IMR-90 (cell line): Measurements from ENCODE around the gene SAMHD1. TPM values are rescaled to one million over a fixed set of nuclear protein-coding genes. Genes with fewer than 3 reads are reported as not detected.
A peak's percentile ranks its signal among the peaks of the same experiment; 100 is the strongest.

Experiments used
- ATAC-seq: fragments of 200-7000 bp; cut with Tn5 transposase; 2 replicates; pipeline ENCODE4 v1.9.1; 2020; ENCODE audit warnings: low read depth, mild to moderate bottlenecking, moderate library complexity
- BruUV-seq: library from RNA; stranded (reverse); fragments of 400-500 nt; replicated peaks from 2 replicates; lab custom pipeline; 2021; lab: Mats Ljungman, UMichigan
- CTCF ChIA-PET: fragments of 300-600 bp; formaldehyde crosslinking; extraction: SDS; loops from one replicate; lab custom pipeline; 2021; ENCODE audit warnings: antibody characterized with exemption; lab: Yijun Ruan, JAX
- POLR2A ChIA-PET: fragments of 300-600 bp; sonication (Branson Sonifier 250); formaldehyde crosslinking; loops from one replicate; lab custom pipeline; 2022; ENCODE audit warnings: antibody characterized with exemption; ENCODE audit not compliant: unreplicated experiment; lab: Charles Lee
- DNase-seq: peaks from one replicate; pipeline ENCODE4 v3.0.0; 2013
- H2AFZ ChIP-seq: replicated peaks from 2 replicates; pipeline ENCODE3; 2013; ENCODE audit warnings: low read length, mild to moderate bottlenecking; ENCODE audit not compliant: poor library complexity
- H2AK5ac ChIP-seq: 2 replicates; pipeline ENCODE4 v1.6.1; 2013; ENCODE audit warnings: low read depth, low read length, inconsistent platforms
- H2AK9ac ChIP-seq: replicated peaks from 2 replicates; pipeline ENCODE3; 2013; ENCODE audit warnings: mild to moderate bottlenecking, low read depth, low read length, moderate library complexity; ENCODE audit not compliant: poor library complexity
- H2BK120ac ChIP-seq: 2 replicates; pipeline ENCODE4 v1.6.1; 2013; ENCODE audit warnings: low read depth, low read length, inconsistent platforms
- H2BK15ac ChIP-seq: 3 replicates; pipeline ENCODE4 v1.6.1; 2013; ENCODE audit warnings: low read depth, low read length, inconsistent platforms
- H2BK20ac ChIP-seq: 2 replicates; pipeline ENCODE4 v1.6.1; 2013; ENCODE audit warnings: low read depth, mild to moderate bottlenecking, inconsistent platforms, low read length, moderate library complexity
- H2BK5ac ChIP-seq: 2 replicates; pipeline ENCODE4 v1.6.1; 2013; ENCODE audit warnings: mild to moderate bottlenecking, low read depth, low read length, inconsistent platforms; ENCODE audit not compliant: poor library complexity, severe bottlenecking
- H3K14ac ChIP-seq: replicated peaks from 2 replicates; pipeline ENCODE4 v1.6.1; 2013; ENCODE audit warnings: low read depth, low read length, inconsistent platforms
- H3K18ac ChIP-seq: 2 replicates; pipeline ENCODE4 v1.6.1; 2013; ENCODE audit warnings: low read depth, low read length, control low read depth
- H3K23ac ChIP-seq: 2 replicates; pipeline ENCODE4 v1.6.1; 2013; ENCODE audit warnings: low read depth, low read length, inconsistent platforms
- H3K27ac ChIP-seq: 2 replicates; pipeline ENCODE4 v1.5.1; 2013; ENCODE audit warnings: mild to moderate bottlenecking, control low read depth, low read length; ENCODE audit not compliant: insufficient read depth
- H3K27me3 ChIP-seq: 2 replicates; pipeline ENCODE4 v1.6.1; 2013; ENCODE audit warnings: low read length; ENCODE audit not compliant: control insufficient read depth, insufficient read depth
- H3K36me3 ChIP-seq: 2 replicates; pipeline ENCODE4 v1.6.1; 2013; ENCODE audit warnings: low read length, mixed read lengths; ENCODE audit not compliant: control insufficient read depth, insufficient read depth
- H3K4ac ChIP-seq: 2 replicates; pipeline ENCODE4 v1.6.1; 2013; ENCODE audit warnings: low read depth, low read length, inconsistent platforms
- H3K4me1 ChIP-seq: 2 replicates; pipeline ENCODE4 v1.6.1; 2013; ENCODE audit warnings: low read length, mixed read lengths; ENCODE audit not compliant: control insufficient read depth, insufficient read depth
- H3K4me2 ChIP-seq: 2 replicates; pipeline ENCODE4 v1.6.1; 2013; ENCODE audit warnings: low read depth, mild to moderate bottlenecking, control low read depth, low read length, moderate library complexity
- H3K4me3 ChIP-seq: 2 replicates; pipeline ENCODE4 v1.5.1; 2013; ENCODE audit warnings: low read depth, mild to moderate bottlenecking, control low read depth, low read length, moderate library complexity; ENCODE audit not compliant: insufficient read depth
- H3K56ac ChIP-seq: 2 replicates; pipeline ENCODE4 v1.6.1; 2013; ENCODE audit warnings: low read length, inconsistent platforms; ENCODE audit not compliant: insufficient read depth; ENCODE audit errors: extremely low read depth
- H3K79me1 ChIP-seq, 2 experiments: 2 replicates each; pipeline ENCODE4 v1.6.1; 2013; ENCODE audit warnings: low read length in 2 of 2, inconsistent platforms in 1 of 2, low read depth in 1 of 2
- H3K9ac ChIP-seq: 2 replicates; pipeline ENCODE4 v1.6.1; 2013; ENCODE audit warnings: low read depth, low read length, control low read depth
- H3K9me1 ChIP-seq: 2 replicates; pipeline ENCODE4 v1.6.1; 2013; ENCODE audit warnings: low read length, inconsistent platforms; ENCODE audit not compliant: insufficient read depth
- H3K9me3 ChIP-seq: 2 replicates; pipeline ENCODE4 v1.6.1; 2013; ENCODE audit warnings: low read length; ENCODE audit not compliant: control insufficient read depth, insufficient read depth
- H4K20me1 ChIP-seq: 2 replicates; pipeline ENCODE4 v1.6.1; 2013; ENCODE audit warnings: low read length, inconsistent platforms; ENCODE audit not compliant: insufficient read depth
- H4K5ac ChIP-seq: 2 replicates; pipeline ENCODE4 v1.6.1; 2013; ENCODE audit warnings: mild to moderate bottlenecking, low read depth, low read length, control low read depth
- H4K8ac ChIP-seq, 2 experiments: 2 replicates each; pipeline ENCODE4 v1.6.1; 2013; ENCODE audit warnings: low read depth in 2 of 2, low read length in 2 of 2, control low read depth in 1 of 2, inconsistent platforms in 1 of 2
- H4K91ac ChIP-seq: 2 replicates; pipeline ENCODE4 v1.6.1; 2013; ENCODE audit warnings: low read depth, low read length, inconsistent platforms; ENCODE audit not compliant: insufficient read depth
- BHLHE40 ChIP-seq: fragments of 150-350 bp; IDR thresholded peaks from 2 replicates; pipeline ENCODE4 v1.6.1; 2016; ENCODE audit warnings: mild to moderate bottlenecking, low read depth, low read length
- FOS ChIP-seq: fragments of 150-350 bp; IDR thresholded peaks from 2 replicates; pipeline ENCODE4 v1.6.1; 2016; ENCODE audit warnings: low read depth, low read length
- MAFK ChIP-seq: IDR thresholded peaks from 2 replicates; pipeline ENCODE4 v1.6.1; 2012; ENCODE audit warnings: low read depth, low read length, improper control_type of control experiment
- MAZ ChIP-seq: IDR thresholded peaks from 2 replicates; pipeline ENCODE4 v1.6.1; 2012; ENCODE audit warnings: low read depth, mild to moderate bottlenecking, low read length, improper control_type of control experiment, moderate library complexity, borderline replicate concordance
- RFX5 ChIP-seq: IDR thresholded peaks from 2 replicates; pipeline ENCODE4 v1.8.0; 2012; ENCODE audit warnings: low read depth, mild to moderate bottlenecking, low read length, moderate library complexity
- SMC3 ChIP-seq: fragments of 150-350 bp; IDR thresholded peaks from 2 replicates; pipeline ENCODE4 v1.6.1; 2016; ENCODE audit warnings: low read depth, mild to moderate bottlenecking, antibody characterized with exemption, low read length, moderate library complexity
- WGBS, 2 experiments: methylation state at CpG; one replicate each; pipeline versions ENCODE4 v1.1.5 to v1.1.7; 2013; ENCODE audit warnings: missing lambda C conversion rate in 2 of 2; ENCODE audit not compliant: insufficient read length in 1 of 2; ENCODE audit errors: extremely low coverage in 2 of 2; 5-methylcytosine and 5-hydroxymethylcytosine counted together
- dilution Hi-C: fragments of 300-500 bp; cut with HindIII; formaldehyde crosslinking; loops from one replicate; pipeline ENCODE4 v1.14.3; 2018; ENCODE audit warnings: low sequenced_read_pairs; ENCODE audit not compliant: unreplicated experiment
- in situ Hi-C: fragments of 300-500 bp; cut with MboI; formaldehyde crosslinking; loops from 3 replicates; pipeline ENCODE4 v1.14.3; 2019; ENCODE audit warnings: low sequenced_read_pairs, inconsistent platforms, mixed read lengths
- intact Hi-C: fragments of 100-400 bp; cut with micrococcal nuclease; formaldehyde crosslinking; loops from 2 replicates; pipeline ENCODE4 v1.10.0; 2022
- polyA plus RNA-seq, 3 experiments: library from polyadenylated mRNA; depleted of rRNA; stranded (reverse); fragments of >200 nt; gene quantifications; 2 replicates each; pipeline ENCODE4 v1.2.3, GENCODE V29; 2012; ENCODE audit warnings: low replicate concordance in 1 of 3
- total RNA-seq: library from RNA; depleted of rRNA; stranded (reverse); fragments of >200 nt; gene quantifications from 2 replicates; pipeline ENCODE4 v1.2.3, GENCODE V29; 2012
- TF ChIP-seq, protein P1 (sequence below): fragments of 150-350 bp; IDR thresholded peaks from 2 replicates; pipeline ENCODE4 v1.6.1; 2017; ENCODE audit warnings: mild to moderate bottlenecking, antibody characterized with exemption, low read length, low read depth
- TF ChIP-seq, protein P2 (sequence below): fragments of 150-350 bp; IDR thresholded peaks from 2 replicates; pipeline ENCODE4 v1.6.1; 2016; ENCODE audit warnings: low read depth, mild to moderate bottlenecking, low read length, moderate library complexity, borderline replicate concordance

Gene SAMHD1
- total and polyA plus RNA-seq, 2 of the 4 experiments (the other 2 are of a cell fraction) = 6.3 to 14.9 TPM

DNA sequence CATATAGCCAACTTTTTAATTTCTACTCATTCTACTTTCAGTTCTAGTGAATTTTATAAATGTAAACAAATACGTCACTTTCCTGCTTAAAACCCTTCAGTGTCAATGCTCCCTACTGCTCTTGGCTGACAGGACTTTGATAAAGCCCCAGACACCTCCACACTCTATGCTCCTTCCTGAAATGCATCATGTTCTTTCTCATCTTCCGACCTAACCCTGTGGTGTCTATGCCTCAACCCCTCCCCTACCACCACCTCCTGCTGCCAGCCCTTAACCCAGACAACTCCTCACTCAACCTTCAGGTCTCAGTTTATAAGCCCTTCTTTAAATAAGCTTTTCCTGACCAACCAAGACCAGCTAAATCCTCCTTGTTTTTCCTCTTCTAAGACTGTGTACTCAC, 56.5 kb downstream of the SAMHD1 start:
- Histone ChIP-seq H4K20me1 (no peaks in the 10 kb centered on the region), H2AK9ac (peak overlapping the region; percentile 1), H3K4me2 (no peak overlapping the region), H3K27me3 (no peaks in the 10 kb centered on the region), H3K14ac (no peak overlapping the region), H4K91ac (no peak overlapping the region), H3K9ac (no peak overlapping the region), H3K79me1 (no peaks in the 10 kb centered on the region), H3K36me3 (peaks cover 2% of the 10 kb centered on the region; the same call in 1 of the 2 replicates), H3K4ac (no peak overlapping the region), H3K18ac (no peak overlapping the region), H3K4me1 (0 out of 2 replicates have a peak, but pooled peaks cover 3% of the 10 kb centered on the region), H3K56ac (no peak overlapping the region), H2BK120ac (no peak overlapping the region), H3K23ac (no peak overlapping the region), H3K9me1 (no peaks in the 10 kb centered on the region), H4K5ac (no peak overlapping the region), H3K27ac (no peak overlapping the region), H4K8ac (no peak overlapping the region), H3K9me3 (no peaks in the 10 kb centered on the region), H2AK5ac (no peak overlapping the region), H2AFZ (no peak overlapping the region), H2BK5ac (no peak overlapping the region), H2BK20ac (no peak overlapping the region), H2BK15ac (no peak overlapping the region), H3K4me3 (no peak overlapping the region)
- no peak for DNase-seq
- no TSS peak for BruUV-seq
- ChIA-PET CTCF (interaction anchor here (0.6 kb wide), 1 partner anchor 103 kb away, joined by 4 read pairs; no protein-coding TSS in a partner anchor), POLR2A (no interaction called here)
- intact Hi-C loops = no loop called here
- in situ Hi-C loops = no loop called here
- no peak; the same call in 1 of the 2 replicates for ATAC-seq
- WGBS, 2 experiments = 31% methylated on average over 2 of the region's 2 CpGs; no CpG with 5 or more reads in 1 of the 2 experiments
- no peak for TF ChIP-seq SMC3
- TF ChIP-seq RFX5 = no peak
- TF ChIP-seq BHLHE40 = no peak
- TF ChIP-seq FOS = no peak
- TF ChIP-seq, protein P1, sequence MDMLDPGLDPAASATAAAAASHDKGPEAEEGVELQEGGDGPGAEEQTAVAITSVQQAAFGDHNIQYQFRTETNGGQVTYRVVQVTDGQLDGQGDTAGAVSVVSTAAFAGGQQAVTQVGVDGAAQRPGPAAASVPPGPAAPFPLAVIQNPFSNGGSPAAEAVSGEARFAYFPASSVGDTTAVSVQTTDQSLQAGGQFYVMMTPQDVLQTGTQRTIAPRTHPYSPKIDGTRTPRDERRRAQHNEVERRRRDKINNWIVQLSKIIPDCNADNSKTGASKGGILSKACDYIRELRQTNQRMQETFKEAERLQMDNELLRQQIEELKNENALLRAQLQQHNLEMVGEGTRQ = no peak
- TF ChIP-seq, protein P2, sequence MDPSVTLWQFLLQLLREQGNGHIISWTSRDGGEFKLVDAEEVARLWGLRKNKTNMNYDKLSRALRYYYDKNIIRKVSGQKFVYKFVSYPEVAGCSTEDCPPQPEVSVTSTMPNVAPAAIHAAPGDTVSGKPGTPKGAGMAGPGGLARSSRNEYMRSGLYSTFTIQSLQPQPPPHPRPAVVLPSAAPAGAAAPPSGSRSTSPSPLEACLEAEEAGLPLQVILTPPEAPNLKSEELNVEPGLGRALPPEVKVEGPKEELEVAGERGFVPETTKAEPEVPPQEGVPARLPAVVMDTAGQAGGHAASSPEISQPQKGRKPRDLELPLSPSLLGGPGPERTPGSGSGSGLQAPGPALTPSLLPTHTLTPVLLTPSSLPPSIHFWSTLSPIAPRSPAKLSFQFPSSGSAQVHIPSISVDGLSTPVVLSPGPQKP = no peak
- TF ChIP-seq MAFK = no peak
- no peak for TF ChIP-seq MAZ
- dilution Hi-C loops = no loop called here
